Ishikawa (cell line): ENCODE data around the gene RAPGEF3.
A peak's percentile ranks its signal among the peaks of the same experiment; 100 is the strongest.

Experiments
- CEBPB ChIP-seq: IDR thresholded peaks from 2 replicates; pipeline ENCODE4 v1.6.1; 2012
- CREB1 ChIP-seq: IDR thresholded peaks from 2 replicates; pipeline ENCODE4 v1.6.1; 2012; ENCODE audit warnings: low read depth
- EGR1 ChIP-seq: IDR thresholded peaks from 2 replicates; pipeline ENCODE4 v1.6.1; 2012
- EP300 ChIP-seq: IDR thresholded peaks from 2 replicates; pipeline ENCODE4 v1.6.1; 2012; ENCODE audit warnings: borderline replicate concordance
- FOXM1 ChIP-seq: IDR thresholded peaks from 2 replicates; pipeline ENCODE4 v1.6.1; 2012; ENCODE audit warnings: low read depth, borderline replicate concordance
- NFIC ChIP-seq: IDR thresholded peaks from 2 replicates; pipeline ENCODE4 v1.6.1; 2012
- RAD21 ChIP-seq: IDR thresholded peaks from 2 replicates; pipeline ENCODE4 v1.6.1; 2012; ENCODE audit warnings: low read depth
- TAF1 ChIP-seq: IDR thresholded peaks from 2 replicates; pipeline ENCODE4 v1.6.1; 2012; ENCODE audit warnings: low read depth, mild to moderate bottlenecking
- TCF12 ChIP-seq: IDR thresholded peaks from 2 replicates; pipeline ENCODE4 v1.6.1; 2012; ENCODE audit warnings: low read depth
- TEAD4 ChIP-seq: IDR thresholded peaks from 2 replicates; pipeline ENCODE4 v1.6.1; 2012
- YY1 ChIP-seq: IDR thresholded peaks from 2 replicates; pipeline ENCODE4 v1.6.1; 2012; ENCODE audit warnings: low read depth
- ZBTB7A ChIP-seq: IDR thresholded peaks from 2 replicates; pipeline ENCODE4 v1.6.1; 2012; ENCODE audit warnings: low read depth
- TF ChIP-seq, protein P1 (sequence below): IDR thresholded peaks from 2 replicates; pipeline ENCODE4 v1.6.1; 2012
- TF ChIP-seq, protein P2 (sequence below): IDR thresholded peaks from 2 replicates; pipeline ENCODE4 v1.6.1; 2012
- TF ChIP-seq, protein P3 (sequence below): IDR thresholded peaks from 2 replicates; pipeline ENCODE4 v1.6.1; 2012; ENCODE audit warnings: low read depth, mild to moderate bottlenecking

Gene RAPGEF3

DNA sequence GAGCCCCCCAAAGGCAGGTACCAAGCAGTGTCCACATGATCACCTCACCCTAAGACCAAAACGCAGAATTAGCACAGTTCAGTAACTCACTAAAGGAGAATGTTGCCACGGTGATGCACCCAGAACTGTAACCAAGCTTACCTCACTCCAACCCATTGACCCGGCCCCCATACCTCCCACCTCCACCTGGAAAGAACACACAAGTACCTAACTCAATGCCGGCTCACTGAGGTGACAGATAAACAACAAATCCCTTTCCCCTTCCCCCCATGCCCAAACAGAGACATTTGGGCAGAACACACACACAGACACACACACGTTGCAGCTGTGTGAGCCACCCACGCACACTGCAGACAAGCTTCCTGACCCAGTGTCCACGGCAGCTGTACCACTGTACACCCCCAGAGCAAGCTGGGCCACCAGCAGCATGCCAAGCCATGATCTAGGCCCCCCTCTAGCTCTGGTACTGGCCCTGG is 1.3 kb downstream of the RAPGEF3 start:
- TF ChIP-seq EGR1 = peak; percentile 91
- TF ChIP-seq, protein P1, sequence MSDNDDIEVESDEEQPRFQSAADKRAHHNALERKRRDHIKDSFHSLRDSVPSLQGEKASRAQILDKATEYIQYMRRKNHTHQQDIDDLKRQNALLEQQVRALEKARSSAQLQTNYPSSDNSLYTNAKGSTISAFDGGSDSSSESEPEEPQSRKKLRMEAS = no peak; the same call in 1 of the 2 replicates

DNA sequence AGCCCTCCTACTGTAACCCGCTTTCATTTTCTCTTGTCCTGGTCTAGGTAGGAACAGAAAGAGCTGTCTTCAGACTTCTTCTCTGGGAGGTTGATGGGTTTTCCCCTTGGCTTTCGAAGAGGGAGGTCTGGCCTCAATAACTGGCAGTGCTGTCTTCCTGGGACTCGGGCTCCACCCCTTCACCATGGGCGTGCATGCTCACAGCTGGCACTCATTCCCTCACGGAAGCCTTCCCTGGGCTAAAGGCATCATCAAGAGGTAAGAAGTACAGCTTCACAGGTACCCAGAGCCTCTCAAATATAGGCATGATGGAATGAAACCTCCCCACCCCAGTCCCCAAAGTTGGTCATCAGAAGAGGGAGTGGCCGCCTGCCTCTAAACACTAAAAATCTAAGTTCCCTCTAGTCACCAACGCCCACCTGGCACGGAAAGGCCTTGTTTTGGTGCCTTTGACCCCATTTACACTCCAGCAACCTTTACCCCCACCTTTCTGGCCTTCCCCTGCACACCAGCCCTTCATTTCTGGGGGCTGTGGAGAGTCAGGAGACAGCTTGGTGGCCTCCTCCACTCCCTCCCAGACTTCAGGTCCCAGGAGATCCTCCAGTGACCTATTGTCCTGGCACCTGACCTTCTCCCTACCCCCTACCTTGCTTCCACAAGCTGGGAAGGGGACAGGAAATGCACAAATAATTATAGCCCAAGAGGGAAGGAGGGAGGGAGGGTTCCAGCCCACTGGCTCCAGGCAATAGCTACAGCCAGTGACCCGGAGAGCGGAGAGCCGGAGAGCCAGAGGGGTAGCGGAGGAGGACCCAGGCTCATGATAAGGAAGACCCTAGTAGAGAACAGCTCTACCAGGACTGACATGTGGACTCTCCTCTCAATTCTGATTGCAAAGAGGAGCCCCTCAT is 2.8 kb downstream of the RAPGEF3 start:
- TF ChIP-seq EP300 (peak; percentile 100), CREB1 (no peak), EGR1 (peak; percentile 39; the same call in 1 of the 2 replicates), TCF12 (peak; percentile 99), YY1 (no peak), CEBPB (peak; percentile 60; the same call in 1 of the 2 replicates), ZBTB7A (peak; percentile 95), NFIC (peak; percentile 99), TAF1 (peak; percentile 16; the same call in 1 of the 2 replicates), FOXM1 (peak; percentile 98), RAD21 (peak; percentile 22; the same call in 1 of the 2 replicates), TEAD4 (peak; percentile 97)
- TF ChIP-seq, protein P1 = peak; percentile 83; the same call in 1 of the 2 replicates
- TF ChIP-seq, protein P2, sequence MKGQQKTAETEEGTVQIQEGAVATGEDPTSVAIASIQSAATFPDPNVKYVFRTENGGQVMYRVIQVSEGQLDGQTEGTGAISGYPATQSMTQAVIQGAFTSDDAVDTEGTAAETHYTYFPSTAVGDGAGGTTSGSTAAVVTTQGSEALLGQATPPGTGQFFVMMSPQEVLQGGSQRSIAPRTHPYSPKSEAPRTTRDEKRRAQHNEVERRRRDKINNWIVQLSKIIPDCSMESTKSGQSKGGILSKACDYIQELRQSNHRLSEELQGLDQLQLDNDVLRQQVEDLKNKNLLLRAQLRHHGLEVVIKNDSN = peak; percentile 71
- TF ChIP-seq, protein P3, sequence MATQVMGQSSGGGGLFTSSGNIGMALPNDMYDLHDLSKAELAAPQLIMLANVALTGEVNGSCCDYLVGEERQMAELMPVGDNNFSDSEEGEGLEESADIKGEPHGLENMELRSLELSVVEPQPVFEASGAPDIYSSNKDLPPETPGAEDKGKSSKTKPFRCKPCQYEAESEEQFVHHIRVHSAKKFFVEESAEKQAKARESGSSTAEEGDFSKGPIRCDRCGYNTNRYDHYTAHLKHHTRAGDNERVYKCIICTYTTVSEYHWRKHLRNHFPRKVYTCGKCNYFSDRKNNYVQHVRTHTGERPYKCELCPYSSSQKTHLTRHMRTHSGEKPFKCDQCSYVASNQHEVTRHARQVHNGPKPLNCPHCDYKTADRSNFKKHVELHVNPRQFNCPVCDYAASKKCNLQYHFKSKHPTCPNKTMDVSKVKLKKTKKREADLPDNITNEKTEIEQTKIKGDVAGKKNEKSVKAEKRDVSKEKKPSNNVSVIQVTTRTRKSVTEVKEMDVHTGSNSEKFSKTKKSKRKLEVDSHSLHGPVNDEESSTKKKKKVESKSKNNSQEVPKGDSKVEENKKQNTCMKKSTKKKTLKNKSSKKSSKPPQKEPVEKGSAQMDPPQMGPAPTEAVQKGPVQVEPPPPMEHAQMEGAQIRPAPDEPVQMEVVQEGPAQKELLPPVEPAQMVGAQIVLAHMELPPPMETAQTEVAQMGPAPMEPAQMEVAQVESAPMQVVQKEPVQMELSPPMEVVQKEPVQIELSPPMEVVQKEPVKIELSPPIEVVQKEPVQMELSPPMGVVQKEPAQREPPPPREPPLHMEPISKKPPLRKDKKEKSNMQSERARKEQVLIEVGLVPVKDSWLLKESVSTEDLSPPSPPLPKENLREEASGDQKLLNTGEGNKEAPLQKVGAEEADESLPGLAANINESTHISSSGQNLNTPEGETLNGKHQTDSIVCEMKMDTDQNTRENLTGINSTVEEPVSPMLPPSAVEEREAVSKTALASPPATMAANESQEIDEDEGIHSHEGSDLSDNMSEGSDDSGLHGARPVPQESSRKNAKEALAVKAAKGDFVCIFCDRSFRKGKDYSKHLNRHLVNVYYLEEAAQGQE = no peak; the same call in 1 of the 2 replicates

DNA sequence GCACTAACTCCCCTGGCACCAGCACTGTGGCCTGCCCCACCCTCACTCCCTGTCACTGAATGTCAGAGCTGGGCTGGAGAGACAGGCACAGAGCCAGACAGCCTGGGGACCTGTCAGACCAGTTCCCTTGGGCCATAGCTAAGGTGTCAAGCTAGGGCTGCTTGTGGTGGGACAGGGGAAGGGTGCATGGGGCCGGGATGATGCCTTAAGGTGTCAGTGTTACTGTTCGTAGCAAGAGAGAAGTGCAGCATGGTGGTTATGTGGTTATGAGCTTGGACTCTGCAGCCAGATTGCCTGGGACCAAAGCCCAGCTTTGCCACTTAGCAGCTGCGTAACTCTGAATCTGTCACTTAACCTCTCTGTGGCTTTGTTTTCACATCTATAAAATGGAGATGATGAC is 3.8 kb downstream of the RAPGEF3 start:
- TF ChIP-seq CEBPB = no peak
- peak; percentile 90 for TF ChIP-seq EP300
- TF ChIP-seq CREB1 = no peak
- TF ChIP-seq NFIC = peak; percentile 98
- no peak; the same call in 1 of the 2 replicates for TF ChIP-seq ZBTB7A
- TF ChIP-seq TEAD4 = peak; percentile 73
- peak; percentile 59; the same call in 1 of the 2 replicates for TF ChIP-seq YY1
- TF ChIP-seq, protein P1 = peak; percentile 91
- TF ChIP-seq FOXM1 = no peak
- peak; percentile 93 for TF ChIP-seq TCF12
- no peak; the same call in 1 of the 2 replicates for TF ChIP-seq RAD21
- TF ChIP-seq, protein P2 = peak; percentile 36; the same call in 1 of the 2 replicates
- TF ChIP-seq TAF1 = no peak
- TF ChIP-seq, protein P3 = no peak

DNA sequence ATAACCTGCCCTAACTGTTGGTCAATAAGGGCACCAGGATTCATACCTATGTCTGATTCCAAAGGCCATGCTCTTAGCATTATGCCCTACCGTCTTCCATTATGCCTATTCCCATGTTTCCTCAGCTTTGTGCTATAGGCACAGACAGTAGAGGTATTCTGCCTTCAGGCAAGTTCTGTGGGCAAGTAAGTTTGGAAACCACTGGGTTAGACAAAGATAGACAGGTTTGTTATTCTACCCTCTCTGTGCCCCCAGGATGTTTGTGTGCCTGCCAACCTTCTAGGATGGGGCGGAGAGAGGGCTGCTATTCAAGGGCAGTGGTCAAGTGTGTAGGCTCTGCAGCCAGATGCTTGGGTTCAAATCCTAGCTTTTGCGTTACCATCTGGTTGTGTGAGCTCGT is 4.6 kb downstream of the RAPGEF3 start:
- no peak for TF ChIP-seq FOXM1
- TF ChIP-seq EGR1 = no peak
- TF ChIP-seq NFIC = no peak
- no peak for TF ChIP-seq TAF1
- no peak for TF ChIP-seq CREB1
- TF ChIP-seq TCF12 = no peak
